Measurements from ENCODE around the gene IRAK3. TPM values are rescaled to one million over a fixed set of nuclear protein-coding genes. Genes with fewer than 3 reads are reported as not detected.

The IRAK3 gene
- total and polyA plus RNA-seq, 5 donors from 2014 or later = 0.23 to 3.6 (median 1.4) TPM

DNA sequence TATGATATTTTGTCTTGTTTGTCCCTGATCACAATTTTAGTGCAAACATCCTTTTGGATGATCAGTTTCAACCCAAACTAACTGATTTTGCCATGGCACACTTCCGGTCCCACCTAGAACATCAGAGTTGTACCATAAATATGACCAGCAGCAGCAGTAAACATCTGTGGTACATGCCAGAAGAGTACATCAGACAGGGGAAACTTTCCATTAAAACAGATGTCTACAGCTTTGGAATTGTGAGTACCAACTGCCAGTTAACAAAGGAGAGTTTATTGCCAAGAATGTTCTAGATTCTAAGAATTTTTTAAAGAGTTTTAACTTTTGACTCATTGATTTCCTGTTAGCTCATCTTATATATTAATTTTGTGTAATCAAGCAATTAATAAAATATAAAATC is 55.4 kb downstream of the IRAK3 start:
- peaks cover 3% of the 10 kb centered on the region for H3K36me3 Mint-ChIP-seq
- no peak overlapping the region for H3K4me3 ChIP-seq (ENCODE audit: low read depth, low read length)
- H3K4me1 Mint-ChIP-seq = peaks cover 0 to 1% (median 0%) of the 10 kb centered on the region in 4 donors
- H3K27me3 ChIP-seq (ENCODE audit: control insufficient read depth, insufficient read depth, low read length) = no peaks in the 10 kb centered on the region
- H3K4me3 Mint-ChIP-seq = no peak overlapping the region
- no peaks in the 10 kb centered on the region for H3K4me1 ChIP-seq (ENCODE audit: control insufficient read depth, insufficient read depth, low read length, poor library complexity, severe bottlenecking)
- DNase-seq (no peak), ATAC-seq (ENCODE audit: low read depth in 2 of 2) (no peak)
- H3K27ac Mint-ChIP-seq = no peak overlapping the region
- H3K27me3 Mint-ChIP-seq = peaks cover 7% of the 10 kb centered on the region
- H3K9me3 ChIP-seq (ENCODE audit: control insufficient read depth in 2 of 2, low read length in 2 of 2) = no peaks in the 10 kb centered on the region
- no peaks in the 10 kb centered on the region for H3K36me3 ChIP-seq (ENCODE audit: control insufficient read depth, insufficient read depth, low read length)
- peaks cover 0 to 1% (median 0%) of the 10 kb centered on the region in 7 donors for H3K9me3 Mint-ChIP-seq
- no peak overlapping the region for H3K27ac ChIP-seq (ENCODE audit: insufficient read depth, low read length, poor library complexity, severe bottlenecking)

DNA sequence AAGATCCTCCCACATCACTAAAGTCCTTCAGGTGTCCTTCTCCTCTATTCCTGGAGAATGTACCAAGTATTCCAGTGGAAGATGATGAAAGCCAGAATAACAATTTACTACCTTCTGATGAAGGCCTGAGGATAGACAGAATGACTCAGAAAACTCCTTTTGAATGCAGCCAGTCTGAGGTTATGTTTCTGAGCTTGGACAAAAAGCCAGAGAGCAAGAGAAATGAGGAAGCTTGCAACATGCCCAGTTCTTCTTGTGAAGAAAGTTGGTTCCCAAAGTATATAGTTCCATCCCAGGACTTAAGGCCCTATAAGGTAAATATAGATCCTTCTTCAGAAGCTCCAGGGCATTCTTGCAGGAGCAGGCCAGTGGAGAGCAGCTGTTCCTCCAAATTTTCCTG is 58.7 kb downstream of the IRAK3 start:
- Mint-ChIP-seq H3K4me1 (no peaks in the 10 kb centered on the region), H3K4me3 (no peak overlapping the region), H3K9me3 (peaks cover 0 to 1% (median 0%) of the 10 kb centered on the region in 7 donors), H3K27me3 (no peaks in the 10 kb centered on the region), H3K27ac (no peak overlapping the region), H3K36me3 (no peaks in the 10 kb centered on the region)
- DNase-seq = no peak
- no peaks in the 10 kb centered on the region for H3K36me3 ChIP-seq (ENCODE audit: control insufficient read depth, insufficient read depth, low read length)
- no peaks in the 10 kb centered on the region for H3K4me1 ChIP-seq (ENCODE audit: control insufficient read depth, insufficient read depth, low read length, poor library complexity, severe bottlenecking)
- no peaks in the 10 kb centered on the region for H3K27me3 ChIP-seq (ENCODE audit: control insufficient read depth, insufficient read depth, low read length)
- no peaks in the 10 kb centered on the region for H3K9me3 ChIP-seq (ENCODE audit: control insufficient read depth in 2 of 2, low read length in 2 of 2)
- H3K27ac ChIP-seq (ENCODE audit: insufficient read depth, low read length, poor library complexity, severe bottlenecking) = no peak overlapping the region
- H3K4me3 ChIP-seq (ENCODE audit: low read depth, low read length) = no peak overlapping the region
- no peak for ATAC-seq (ENCODE audit: low read depth in 2 of 2)

- Histone ChIP-seq H3K4me1 (ENCODE audit: control insufficient read depth, insufficient read depth, low read length, poor library complexity, severe bottlenecking) (no peaks in the 10 kb centered on the region), H3K36me3 (ENCODE audit: control insufficient read depth, insufficient read depth, low read length) (no peaks in the 10 kb centered on the region), H3K4me3 (ENCODE audit: low read depth, low read length) (no peak overlapping the region), H3K9me3 (ENCODE audit: control insufficient read depth in 2 of 2, low read length in 2 of 2) (no peaks in the 10 kb centered on the region), H3K27me3 (ENCODE audit: control insufficient read depth, insufficient read depth, low read length) (peaks cover 6% of the 10 kb centered on the region), H3K27ac (ENCODE audit: insufficient read depth, low read length, poor library complexity, severe bottlenecking) (no peak overlapping the region)
- Mint-ChIP-seq H3K36me3 (no peaks in the 10 kb centered on the region), H3K27ac (no peak overlapping the region), H3K4me3 (no peak overlapping the region), H3K27me3 (peaks cover 2% of the 10 kb centered on the region), H3K4me1 (no peaks in the 10 kb centered on the region), H3K9me3 (peaks cover 0 to 1% (median 0%) of the 10 kb centered on the region in 7 donors)
- ATAC-seq (ENCODE audit: low read depth in 2 of 2) (no peak), DNase-seq (no peak)
Measured at GRCh38 chr12:66251049-66251448, 62.0 kb downstream of the IRAK3 start.

DNA sequence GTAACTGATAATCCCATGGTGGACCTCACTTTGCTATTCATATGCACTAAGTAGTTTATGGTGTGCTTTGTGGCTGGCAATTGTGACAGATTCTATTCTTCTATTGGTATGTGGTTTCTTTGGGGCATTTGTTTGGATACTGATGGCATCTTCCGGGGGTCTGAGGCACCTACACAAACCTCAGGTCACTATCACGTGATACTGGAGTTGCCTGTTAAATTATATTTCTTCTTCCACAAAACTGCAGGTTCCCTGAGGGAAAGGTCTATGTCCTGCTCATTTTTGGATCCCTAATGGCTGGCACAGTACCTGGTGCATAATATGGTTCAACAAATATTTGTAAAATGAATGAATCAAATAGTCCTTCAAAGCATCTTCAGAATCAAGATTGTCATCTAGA is 63.8 kb downstream of the IRAK3 start:
- peaks cover 0 to 1% (median 0%) of the 10 kb centered on the region in 7 donors for H3K9me3 Mint-ChIP-seq
- no peaks in the 10 kb centered on the region for H3K36me3 Mint-ChIP-seq
- no peak overlapping the region for H3K27ac ChIP-seq (ENCODE audit: insufficient read depth, low read length, poor library complexity, severe bottlenecking)
- peaks cover 6% of the 10 kb centered on the region for H3K27me3 ChIP-seq (ENCODE audit: control insufficient read depth, insufficient read depth, low read length)
- DNase-seq = no peak
- H3K4me3 ChIP-seq (ENCODE audit: low read depth, low read length) = no peak overlapping the region
- no peaks in the 10 kb centered on the region for H3K9me3 ChIP-seq (ENCODE audit: control insufficient read depth in 2 of 2, low read length in 2 of 2)
- H3K4me1 Mint-ChIP-seq = no peaks in the 10 kb centered on the region
- H3K36me3 ChIP-seq (ENCODE audit: control insufficient read depth, insufficient read depth, low read length) = no peaks in the 10 kb centered on the region
- no peak overlapping the region for H3K27ac Mint-ChIP-seq
- no peaks in the 10 kb centered on the region for H3K4me1 ChIP-seq (ENCODE audit: control insufficient read depth, insufficient read depth, low read length, poor library complexity, severe bottlenecking)
- H3K27me3 Mint-ChIP-seq = peaks cover 6% of the 10 kb centered on the region
- no peak overlapping the region for H3K4me3 Mint-ChIP-seq
- no peak for ATAC-seq (ENCODE audit: low read depth in 2 of 2)

- Histone ChIP-seq H3K27ac (ENCODE audit: insufficient read depth, low read length, poor library complexity, severe bottlenecking) (no peak overlapping the region), H3K4me3 (ENCODE audit: low read depth, low read length) (no peak overlapping the region), H3K36me3 (ENCODE audit: control insufficient read depth, insufficient read depth, low read length) (no peaks in the 10 kb centered on the region), H3K4me1 (ENCODE audit: control insufficient read depth, insufficient read depth, low read length, poor library complexity, severe bottlenecking) (no peaks in the 10 kb centered on the region), H3K27me3 (ENCODE audit: control insufficient read depth, insufficient read depth, low read length) (peaks cover 6% of the 10 kb centered on the region), H3K9me3 (ENCODE audit: control insufficient read depth in 2 of 2, low read length in 2 of 2) (no peaks in the 10 kb centered on the region)
- H3K27me3 Mint-ChIP-seq = peaks cover 6% of the 10 kb centered on the region
- no peak for ATAC-seq (ENCODE audit: low read depth in 2 of 2)
- H3K4me1 Mint-ChIP-seq = no peaks in the 10 kb centered on the region
- no peak overlapping the region for H3K4me3 Mint-ChIP-seq
- DNase-seq = no peak
- no peaks in the 10 kb centered on the region for H3K36me3 Mint-ChIP-seq
- peaks cover 0 to 1% (median 0%) of the 10 kb centered on the region in 7 donors for H3K9me3 Mint-ChIP-seq
- H3K27ac Mint-ChIP-seq = no peak overlapping the region
Measured at GRCh38 chr12:66255737-66256136, 66.7 kb downstream of the IRAK3 start.

- Mint-ChIP-seq H3K4me1 (no peaks in the 10 kb centered on the region), H3K27me3 (peaks cover 6% of the 10 kb centered on the region), H3K9me3 (no peaks in the 10 kb centered on the region), H3K36me3 (no peaks in the 10 kb centered on the region), H3K27ac (no peak overlapping the region), H3K4me3 (no peak overlapping the region)
- Histone ChIP-seq H3K4me1 (ENCODE audit: control insufficient read depth, insufficient read depth, low read length, poor library complexity, severe bottlenecking) (no peaks in the 10 kb centered on the region), H3K36me3 (ENCODE audit: control insufficient read depth, insufficient read depth, low read length) (no peaks in the 10 kb centered on the region), H3K4me3 (ENCODE audit: low read depth, low read length) (no peak overlapping the region), H3K27ac (ENCODE audit: insufficient read depth, low read length, poor library complexity, severe bottlenecking) (no peak overlapping the region), H3K27me3 (ENCODE audit: control insufficient read depth, insufficient read depth, low read length) (peaks cover 8% of the 10 kb centered on the region), H3K9me3 (ENCODE audit: control insufficient read depth in 2 of 2, low read length in 2 of 2) (no peaks in the 10 kb centered on the region)
- ATAC-seq (ENCODE audit: low read depth in 2 of 2) = no peak
- no peak for DNase-seq
Measured at GRCh38 chr12:66258011-66258410, 69.0 kb downstream of the IRAK3 start.

DNA sequence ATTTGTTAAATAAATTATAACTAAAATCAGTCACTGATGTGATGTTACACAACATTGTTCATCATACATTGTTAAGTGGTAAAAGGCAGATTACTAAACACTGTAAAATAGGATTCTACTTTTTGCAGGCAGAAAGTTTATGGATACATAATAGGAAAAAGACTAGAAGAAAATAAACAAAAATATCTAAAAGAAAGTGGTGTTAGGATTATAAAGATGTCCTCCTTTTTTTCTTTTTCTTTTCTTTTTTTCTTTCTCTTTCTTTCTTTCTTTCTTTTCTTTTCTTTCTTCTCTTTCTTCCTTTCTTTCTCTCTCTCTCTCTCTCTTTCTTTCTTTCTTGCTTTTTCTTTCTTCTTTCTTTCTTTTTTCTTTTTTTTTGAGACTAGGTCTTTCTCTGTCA is 73.7 kb downstream of the IRAK3 start:
- no peak overlapping the region for H3K4me3 Mint-ChIP-seq
- no peaks in the 10 kb centered on the region for H3K4me1 ChIP-seq (ENCODE audit: control insufficient read depth, insufficient read depth, low read length, poor library complexity, severe bottlenecking)
- peaks cover 0 to 3% (median 1%) of the 10 kb centered on the region in 4 donors for H3K4me1 Mint-ChIP-seq
- H3K27me3 ChIP-seq (ENCODE audit: control insufficient read depth, insufficient read depth, low read length) = peaks cover 2% of the 10 kb centered on the region
- no peaks in the 10 kb centered on the region for H3K36me3 ChIP-seq (ENCODE audit: control insufficient read depth, insufficient read depth, low read length)
- H3K27ac Mint-ChIP-seq = no peak overlapping the region
- no peak overlapping the region for H3K4me3 ChIP-seq (ENCODE audit: low read depth, low read length)
- peaks cover 5% of the 10 kb centered on the region for H3K27me3 Mint-ChIP-seq
- H3K9me3 ChIP-seq (ENCODE audit: control insufficient read depth in 2 of 2, low read length in 2 of 2) = no peaks in the 10 kb centered on the region
- H3K9me3 Mint-ChIP-seq = no peaks in the 10 kb centered on the region
- H3K36me3 Mint-ChIP-seq = no peaks in the 10 kb centered on the region
- H3K27ac ChIP-seq (ENCODE audit: insufficient read depth, low read length, poor library complexity, severe bottlenecking) = no peak overlapping the region
- no peak for DNase-seq
- ATAC-seq (ENCODE audit: low read depth in 2 of 2) = no peak

- peaks cover 5% of the 10 kb centered on the region for H3K27me3 Mint-ChIP-seq
- ATAC-seq (ENCODE audit: low read depth in 2 of 2) (no peak), DNase-seq (peak in 1 of 3 donors; percentile 13)
Measured at GRCh38 chr12:66268562-66268961, 79.5 kb downstream of the IRAK3 start.

More at GRCh38 chr12:66268562-66268961, 79.5 kb downstream of the IRAK3 start:
- H3K4me3 Mint-ChIP-seq = no peak overlapping the region
- Histone ChIP-seq H3K27ac (ENCODE audit: insufficient read depth, low read length, poor library complexity, severe bottlenecking) (no peak overlapping the region), H3K4me3 (ENCODE audit: low read depth, low read length) (no peak overlapping the region), H3K9me3 (ENCODE audit: control insufficient read depth in 2 of 2, low read length in 2 of 2) (no peaks in the 10 kb centered on the region), H3K27me3 (ENCODE audit: control insufficient read depth, insufficient read depth, low read length) (no peaks in the 10 kb centered on the region), H3K36me3 (ENCODE audit: control insufficient read depth, insufficient read depth, low read length) (no peaks in the 10 kb centered on the region), H3K4me1 (ENCODE audit: control insufficient read depth, insufficient read depth, low read length, poor library complexity, severe bottlenecking) (no peaks in the 10 kb centered on the region)
- H3K36me3 Mint-ChIP-seq = no peaks in the 10 kb centered on the region
- peaks cover 0 to 11% (median 4%) of the 10 kb centered on the region in 4 donors for H3K4me1 Mint-ChIP-seq
- H3K9me3 Mint-ChIP-seq = no peaks in the 10 kb centered on the region
- no peak overlapping the region for H3K27ac Mint-ChIP-seq
